ENCODE measurements around the gene ZNRF1. TPM values are rescaled to one million over a fixed set of nuclear protein-coding genes. Genes with fewer than 3 reads are reported as not detected.

The ZNRF1 gene
- total and polyA plus RNA-seq, 4 donors, result 7.9 to 10.9 (median 9.2) TPM

GRCh38 chr16:74990832-74991231 is 8.0 kb upstream of the ZNRF1 start:
- TF ChIP-seq REST (IDR thresholded peaks at IDR 0.05) (no peak), TAF1 (conservative IDR thresholded peaks at IDR 0.05) (no peak), GABPA (IDR thresholded peaks at IDR 0.05 in 1 of 2, conservative IDR thresholded peaks at IDR 0.05 in 1 of 2) (no peak), CTCF (IDR thresholded peaks at IDR 0.05; ENCODE audit: low read depth, low read length, missing input control) (no peak), JUND (IDR thresholded peaks at IDR 0.05) (no peak), EGR1 (IDR thresholded peaks at IDR 0.05; ENCODE audit: low read depth in 2 of 2) (no peak), YY1 (IDR thresholded peaks at IDR 0.05) (no peak), FOXA1 (IDR thresholded peaks at IDR 0.05) (no peak), FOXA2 (IDR thresholded peaks at IDR 0.05) (no peak), HNF4A (conservative IDR thresholded peaks at IDR 0.05) (no peak), RXRA (IDR thresholded peaks at IDR 0.05) (no peak), HNF4G (IDR thresholded peaks at IDR 0.05) (no peak), NR2F2 (IDR thresholded peaks at IDR 0.05) (no peak), RAD21 (IDR thresholded peaks at IDR 0.05) (no peak), SP1 (IDR thresholded peaks at IDR 0.05) (no peak)
- TF ChIP-seq, protein P1, sequence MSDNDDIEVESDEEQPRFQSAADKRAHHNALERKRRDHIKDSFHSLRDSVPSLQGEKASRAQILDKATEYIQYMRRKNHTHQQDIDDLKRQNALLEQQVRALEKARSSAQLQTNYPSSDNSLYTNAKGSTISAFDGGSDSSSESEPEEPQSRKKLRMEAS (IDR thresholded peaks at IDR 0.05), result no peak
- TF ChIP-seq, protein P2, sequence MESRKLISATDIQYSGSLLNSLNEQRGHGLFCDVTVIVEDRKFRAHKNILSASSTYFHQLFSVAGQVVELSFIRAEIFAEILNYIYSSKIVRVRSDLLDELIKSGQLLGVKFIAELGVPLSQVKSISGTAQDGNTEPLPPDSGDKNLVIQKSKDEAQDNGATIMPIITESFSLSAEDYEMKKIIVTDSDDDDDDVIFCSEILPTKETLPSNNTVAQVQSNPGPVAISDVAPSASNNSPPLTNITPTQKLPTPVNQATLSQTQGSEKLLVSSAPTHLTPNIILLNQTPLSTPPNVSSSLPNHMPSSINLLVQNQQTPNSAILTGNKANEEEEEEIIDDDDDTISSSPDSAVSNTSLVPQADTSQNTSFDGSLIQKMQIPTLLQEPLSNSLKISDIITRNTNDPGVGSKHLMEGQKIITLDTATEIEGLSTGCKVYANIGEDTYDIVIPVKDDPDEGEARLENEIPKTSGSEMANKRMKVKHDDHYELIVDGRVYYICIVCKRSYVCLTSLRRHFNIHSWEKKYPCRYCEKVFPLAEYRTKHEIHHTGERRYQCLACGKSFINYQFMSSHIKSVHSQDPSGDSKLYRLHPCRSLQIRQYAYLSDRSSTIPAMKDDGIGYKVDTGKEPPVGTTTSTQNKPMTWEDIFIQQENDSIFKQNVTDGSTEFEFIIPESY (IDR thresholded peaks at IDR 0.05), result no peak
- TF ChIP-seq, protein P3, sequence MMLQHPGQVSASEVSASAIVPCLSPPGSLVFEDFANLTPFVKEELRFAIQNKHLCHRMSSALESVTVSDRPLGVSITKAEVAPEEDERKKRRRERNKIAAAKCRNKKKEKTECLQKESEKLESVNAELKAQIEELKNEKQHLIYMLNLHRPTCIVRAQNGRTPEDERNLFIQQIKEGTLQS (IDR thresholded peaks at IDR 0.05), result no peak
- Histone ChIP-seq H3K4me3 (ENCODE audit: low read depth in 1 of 3, low read length in 3 of 3) (no peak overlapping the region), H3K9me3 (ENCODE audit: control insufficient read depth in 4 of 4, low read length in 3 of 4) (no peaks in the 10 kb centered on the region), H3K36me3 (ENCODE audit: control insufficient read depth in 4 of 4, insufficient read depth in 3 of 4, low read depth in 1 of 4, low read length in 3 of 4) (no peaks in the 10 kb centered on the region), H3K9ac (ENCODE audit: low read depth in 1 of 2, low read length in 2 of 2) (peak overlapping the region; percentile 72 to 98), H3K27ac (ENCODE audit: low read depth in 1 of 2, low read length in 2 of 2) (peak overlapping the region; percentile 94 to 99), H3K4me1 (ENCODE audit: control insufficient read depth in 4 of 4, insufficient read depth in 4 of 4, low read length in 3 of 4) (peaks cover 7 to 46% (median 20%) of the 10 kb centered on the region in 4 donors), H3K27me3 (ENCODE audit: control insufficient read depth in 4 of 4, insufficient read depth in 4 of 4, low read length in 3 of 4) (no peaks in the 10 kb centered on the region)
- 94% methylated on average over 10 of the region's 10 CpGs for WGBS
- no peak for DNase-seq (ENCODE audit: low spot score)
